Stimulated activated CD4-positive, alpha-beta T cell treated with anti-CD3 and anti-CD28 coated beads, Interleukin-12 subunit alpha, Interleukin-12 subunit beta, amount 100 ng/mL, for 48 hours (primary cell): ENCODE data around the gene GRIN1.

Source experiments
- DNase-seq, 3 donors: peaks; one replicate each; pipeline ENCODE4 v3.0.0-alpha.2; 2020; ENCODE audit warnings: low read depth in 2 of 3, low spot score in 1 of 3

Gene GRIN1

DNA sequence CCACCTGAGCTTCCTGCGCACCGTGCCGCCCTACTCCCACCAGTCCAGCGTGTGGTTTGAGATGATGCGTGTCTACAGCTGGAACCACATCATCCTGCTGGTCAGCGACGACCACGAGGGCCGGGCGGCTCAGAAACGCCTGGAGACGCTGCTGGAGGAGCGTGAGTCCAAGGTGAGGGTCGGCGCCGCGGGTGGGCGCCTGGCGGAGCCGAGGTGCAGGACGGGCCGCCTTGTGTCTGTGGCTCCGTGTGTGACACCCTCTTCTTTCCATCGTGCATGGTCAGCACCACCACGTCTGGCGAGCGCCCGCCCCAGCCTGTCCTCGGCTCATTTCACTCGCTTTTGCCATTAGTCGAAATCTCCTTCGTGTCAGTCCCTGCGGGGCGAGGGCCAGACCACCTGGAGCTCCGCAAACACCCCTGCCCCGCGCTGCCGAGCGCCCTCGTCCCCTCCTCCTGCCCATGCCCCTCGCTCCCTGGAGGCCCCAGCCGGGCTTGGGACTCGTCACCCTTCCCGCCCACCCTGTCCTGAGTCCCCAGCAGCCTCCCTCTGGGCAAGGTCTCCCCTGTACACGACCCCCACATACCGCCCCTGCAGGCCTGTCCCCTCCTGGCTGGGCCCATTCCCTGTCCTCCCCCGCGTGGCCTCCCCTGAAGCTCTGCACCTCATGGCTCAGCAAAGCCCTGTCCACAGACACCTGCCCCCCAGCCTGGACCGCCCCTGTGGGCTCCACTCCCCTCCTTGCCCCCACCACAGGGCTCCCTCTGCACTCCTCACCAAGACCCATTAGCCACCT is 7.0 kb downstream of the GRIN1 start:
- no peak for DNase-seq

DNA sequence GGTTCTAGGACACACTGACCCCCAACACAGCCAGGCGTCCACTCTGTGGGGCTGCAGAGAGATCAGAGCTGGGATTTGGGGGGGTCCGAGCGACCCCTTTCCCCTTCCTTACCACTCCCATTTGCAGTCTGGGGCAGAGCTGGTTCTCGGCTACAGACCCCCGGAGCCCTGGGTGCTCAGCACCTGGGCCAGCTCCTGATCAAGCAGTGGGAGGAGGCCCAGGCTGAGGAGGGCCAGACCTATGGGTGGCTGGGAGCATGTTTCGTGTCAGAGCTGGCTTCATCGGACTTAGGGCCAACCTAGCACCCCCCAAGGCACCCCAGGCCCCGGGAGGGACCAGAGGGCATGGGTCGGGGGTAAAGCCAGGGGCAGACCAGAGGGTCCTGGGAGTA is 7.6 kb downstream of the GRIN1 start:
- no peak for DNase-seq

DNA sequence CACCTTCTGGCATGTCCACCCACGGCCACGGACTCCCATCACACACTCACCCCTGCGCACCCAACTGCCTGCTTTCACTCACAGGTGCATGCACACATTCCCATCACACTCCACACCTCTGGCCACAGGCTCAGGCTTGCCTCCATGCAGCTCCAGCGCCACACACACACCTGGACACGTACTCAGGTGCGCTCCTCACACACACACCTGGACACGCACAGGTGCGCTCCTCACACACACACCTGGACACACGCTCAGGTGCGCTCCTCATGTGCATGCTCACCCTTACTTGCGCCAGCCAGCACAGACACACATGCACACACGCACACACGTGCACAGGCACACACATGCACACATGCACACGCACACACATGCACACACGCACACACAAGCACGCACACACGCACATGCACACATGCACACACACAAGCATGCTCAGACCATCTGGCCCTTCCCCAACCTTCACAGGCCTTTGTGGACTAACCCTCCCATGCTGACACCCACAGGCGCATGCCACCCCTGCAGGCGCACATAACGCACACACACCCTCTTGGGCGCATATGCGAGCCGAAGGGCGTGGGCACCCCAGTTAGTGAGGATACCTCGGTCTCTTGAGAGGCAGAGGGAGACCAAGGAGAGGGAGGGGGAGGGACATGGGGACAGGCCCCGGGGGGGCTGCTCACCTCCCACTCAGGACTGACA is 8.3 kb downstream of the GRIN1 start:
- no peak for DNase-seq

DNA sequence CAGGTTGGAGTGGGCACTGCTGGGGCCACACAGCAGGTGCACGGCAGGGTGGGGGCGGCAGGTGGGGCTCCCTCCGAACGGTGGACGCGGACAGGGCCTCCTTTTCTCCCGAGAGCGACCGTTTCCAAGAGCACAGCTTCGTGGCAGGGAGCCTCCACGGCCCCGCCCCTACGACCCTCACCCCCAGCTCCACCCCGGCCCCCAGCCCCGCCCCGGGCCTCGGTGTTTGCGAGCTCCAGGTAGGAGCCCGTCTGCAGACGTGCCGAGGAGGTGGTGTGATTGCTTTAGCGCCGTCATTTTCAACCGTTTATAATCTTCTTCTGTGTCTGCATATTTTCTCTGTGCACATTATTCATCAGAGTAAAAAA is 8.8 kb downstream of the GRIN1 start:
- no peak for DNase-seq

DNA sequence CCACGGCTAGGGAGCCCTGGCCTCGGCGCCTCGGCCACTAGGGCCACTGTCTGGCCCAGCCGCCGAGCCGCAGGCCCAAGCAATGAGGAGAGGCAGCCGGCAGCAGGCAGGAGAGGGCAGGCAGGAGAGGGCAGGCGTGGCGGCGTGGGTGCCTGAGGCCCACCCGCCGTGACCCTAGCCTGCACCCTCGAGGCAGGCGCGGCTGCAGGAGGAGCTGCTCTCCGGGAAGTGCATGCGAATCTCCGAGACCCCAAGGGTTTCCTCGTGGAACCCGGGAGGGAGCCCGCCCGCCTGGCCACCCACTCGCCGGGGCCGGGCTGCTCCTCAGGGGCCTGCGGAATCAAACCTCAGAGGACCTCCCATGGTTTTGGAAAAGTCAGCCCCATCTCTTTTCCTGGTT is 9.3 kb downstream of the GRIN1 start:
- DNase-seq, result no peak

DNA sequence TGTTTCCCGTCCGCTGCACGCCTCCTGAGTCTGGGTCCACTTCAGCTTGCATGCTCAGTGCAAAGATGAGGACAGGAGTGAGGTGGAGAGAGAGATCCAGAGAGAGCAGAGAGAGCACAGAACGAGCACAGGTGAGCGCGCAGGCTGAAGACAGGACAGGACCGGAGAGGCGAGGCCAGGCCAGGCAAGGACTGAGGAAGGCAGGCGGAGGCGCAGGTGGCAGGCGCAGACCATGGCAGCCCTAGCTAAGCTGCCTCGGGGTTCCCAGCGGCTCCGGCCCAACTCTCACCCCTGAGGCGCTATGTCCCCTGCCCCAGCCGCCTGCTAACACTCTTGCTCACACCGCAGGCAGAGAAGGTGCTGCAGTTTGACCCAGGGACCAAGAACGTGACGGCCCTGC is 9.7 kb downstream of the GRIN1 start:
- DNase-seq, result no peak

DNA sequence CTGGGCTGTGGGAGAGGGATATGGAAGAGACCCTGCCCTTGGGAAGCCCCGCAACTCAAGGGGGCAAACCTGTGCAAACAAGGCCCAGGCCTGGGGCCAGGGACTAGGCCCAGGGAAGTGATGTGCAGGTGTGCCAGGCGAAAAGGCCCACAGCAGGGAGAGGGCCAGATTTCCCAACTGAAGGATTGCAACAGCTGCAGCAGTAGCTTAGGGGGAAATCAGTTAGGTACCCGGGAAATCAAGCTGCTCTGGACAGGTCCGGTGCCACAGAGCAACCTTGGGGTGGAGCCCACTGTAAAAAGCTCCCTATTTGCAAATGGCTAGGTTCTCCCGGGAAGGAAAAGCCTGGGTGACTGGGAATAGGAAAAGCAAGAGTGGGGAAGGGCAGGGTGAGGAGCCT is 10.4 kb downstream of the GRIN1 start:
- DNase-seq, result no peak

DNA sequence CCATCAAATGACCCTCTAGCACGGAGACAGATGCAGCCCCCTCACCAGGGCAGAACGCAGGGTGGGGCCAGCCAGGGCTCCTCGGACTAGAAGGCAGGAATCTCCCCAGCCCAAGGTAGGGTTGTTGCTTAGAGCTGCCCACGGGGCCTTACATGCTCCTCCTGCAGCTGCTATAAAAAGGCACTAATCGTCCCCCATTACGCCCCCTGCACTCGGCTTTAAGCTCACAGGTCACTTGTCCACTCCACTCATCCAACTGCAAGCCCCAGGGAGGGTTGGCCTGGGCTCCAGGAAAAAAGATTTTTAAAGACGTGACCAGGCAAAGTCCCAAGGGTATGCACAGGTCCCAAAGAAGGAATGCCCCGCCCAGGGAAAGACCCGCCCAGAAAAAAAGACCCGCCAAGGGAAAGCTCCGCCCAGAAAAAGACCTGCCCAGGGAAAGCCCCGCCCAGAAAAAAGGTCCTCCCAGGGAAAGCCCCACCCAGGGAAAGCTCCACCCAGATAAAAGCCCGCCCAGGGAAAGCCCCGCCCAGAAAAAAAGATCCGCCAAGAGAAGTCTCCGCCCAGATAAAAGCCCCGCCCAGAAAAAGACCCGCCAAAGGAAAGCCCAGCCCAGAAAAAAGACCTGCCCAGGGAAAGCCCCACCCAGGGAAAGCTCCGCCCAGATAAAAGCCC is 11.1 kb downstream of the GRIN1 start:
- peak in 1 of 3 donors; percentile 48 for DNase-seq

DNA sequence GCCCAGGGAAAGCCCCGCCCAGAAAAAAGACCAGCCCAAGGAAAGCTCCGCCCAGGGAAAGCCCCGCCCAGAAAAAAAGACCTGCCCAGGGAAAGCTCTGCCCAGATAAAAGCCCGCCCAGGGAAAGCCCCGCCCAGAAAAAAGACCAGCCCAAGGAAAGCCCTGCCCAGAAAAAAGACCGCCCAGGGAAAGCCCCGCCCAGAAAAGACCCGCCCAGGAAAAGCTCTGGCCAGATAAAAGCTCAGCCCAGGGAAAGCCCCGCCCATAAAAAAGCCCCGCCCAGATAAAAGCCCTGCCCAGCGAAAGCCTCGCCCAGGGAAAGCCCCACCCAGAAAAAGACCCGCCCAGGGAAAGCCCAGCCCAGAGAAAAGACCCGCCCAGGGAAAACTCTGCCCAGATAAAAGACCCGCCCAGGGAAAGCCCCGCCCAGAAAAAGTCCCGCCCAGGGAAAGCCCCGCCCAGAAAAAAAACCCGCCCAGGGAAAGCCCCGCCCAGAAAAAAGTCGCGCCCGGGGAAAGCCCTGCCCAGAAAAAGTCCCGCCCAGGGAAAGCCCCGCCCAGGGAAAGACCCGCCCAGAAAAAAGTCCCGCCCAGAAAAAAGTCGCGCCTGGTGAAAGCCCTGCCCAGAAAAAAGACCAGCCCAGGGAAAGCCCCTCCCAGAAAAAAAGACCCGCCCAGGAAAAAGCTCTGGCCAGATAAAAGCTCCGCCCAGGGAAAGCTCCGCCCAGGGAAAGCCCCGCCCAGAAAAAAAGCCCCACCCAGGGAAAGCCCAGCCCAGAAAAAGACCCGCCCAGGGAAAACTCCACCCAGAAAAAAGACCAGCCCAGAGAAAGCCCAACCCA is 11.9 kb downstream of the GRIN1 start:
- peak; percentile 51 to 79 (median 76) for DNase-seq

DNA sequence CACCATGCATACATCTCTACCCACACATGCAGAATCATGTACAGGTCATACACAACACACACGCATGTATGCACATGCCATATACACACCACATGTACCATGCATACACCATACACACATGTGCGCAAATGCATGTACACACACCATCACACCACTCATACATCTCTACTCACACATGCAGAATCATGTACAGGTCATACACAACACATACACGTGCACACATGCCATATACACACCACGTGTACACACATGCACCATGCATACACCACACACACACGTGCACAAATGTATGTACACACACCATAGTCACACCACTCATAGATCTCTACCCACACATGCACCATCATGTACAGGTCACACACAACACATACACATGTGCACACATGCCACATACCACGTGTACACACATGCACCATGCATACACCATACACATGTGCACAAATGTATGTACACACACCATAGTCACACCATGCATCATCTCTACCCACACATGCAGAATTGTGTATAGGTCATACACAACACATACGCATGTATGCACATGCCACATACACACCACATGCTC is 14.0 kb downstream of the GRIN1 start:
- no peak for DNase-seq

DNA sequence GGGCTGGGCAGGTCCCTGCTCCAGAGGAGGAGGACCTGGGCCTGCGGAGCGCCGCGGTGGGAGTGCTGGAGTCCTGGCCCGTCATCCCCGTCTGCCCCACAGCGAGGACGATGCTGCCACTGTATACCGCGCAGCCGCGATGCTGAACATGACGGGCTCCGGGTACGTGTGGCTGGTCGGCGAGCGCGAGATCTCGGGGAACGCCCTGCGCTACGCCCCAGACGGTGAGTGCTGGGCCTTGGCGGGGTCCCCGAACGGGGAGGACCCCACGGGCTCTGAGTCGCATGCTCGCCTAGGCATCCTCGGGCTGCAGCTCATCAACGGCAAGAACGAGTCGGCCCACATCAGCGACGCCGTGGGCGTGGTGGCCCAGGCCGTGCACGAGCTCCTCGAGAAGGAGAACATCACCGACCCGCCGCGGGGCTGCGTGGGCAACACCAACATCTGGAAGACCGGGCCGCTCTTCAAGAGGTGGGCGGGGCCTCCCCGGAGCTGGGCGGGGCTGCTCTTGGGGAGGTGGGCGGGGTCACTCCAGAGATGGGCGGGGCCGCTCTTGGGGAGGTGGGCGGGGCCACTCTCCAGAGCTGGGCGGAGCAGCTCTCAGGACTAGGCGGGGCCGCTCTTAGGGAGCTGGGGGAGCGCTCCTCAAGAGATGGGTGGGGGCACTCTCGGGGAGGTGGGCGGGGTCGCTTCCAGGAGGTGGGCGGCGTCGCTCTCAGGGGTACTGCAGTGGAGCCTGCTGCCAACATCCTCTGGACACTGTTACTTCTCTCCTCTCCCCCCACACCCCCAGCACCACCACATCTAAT is 17.8 kb downstream of the GRIN1 start:
- peak; percentile 51 to 55 (median 53) for DNase-seq

DNA sequence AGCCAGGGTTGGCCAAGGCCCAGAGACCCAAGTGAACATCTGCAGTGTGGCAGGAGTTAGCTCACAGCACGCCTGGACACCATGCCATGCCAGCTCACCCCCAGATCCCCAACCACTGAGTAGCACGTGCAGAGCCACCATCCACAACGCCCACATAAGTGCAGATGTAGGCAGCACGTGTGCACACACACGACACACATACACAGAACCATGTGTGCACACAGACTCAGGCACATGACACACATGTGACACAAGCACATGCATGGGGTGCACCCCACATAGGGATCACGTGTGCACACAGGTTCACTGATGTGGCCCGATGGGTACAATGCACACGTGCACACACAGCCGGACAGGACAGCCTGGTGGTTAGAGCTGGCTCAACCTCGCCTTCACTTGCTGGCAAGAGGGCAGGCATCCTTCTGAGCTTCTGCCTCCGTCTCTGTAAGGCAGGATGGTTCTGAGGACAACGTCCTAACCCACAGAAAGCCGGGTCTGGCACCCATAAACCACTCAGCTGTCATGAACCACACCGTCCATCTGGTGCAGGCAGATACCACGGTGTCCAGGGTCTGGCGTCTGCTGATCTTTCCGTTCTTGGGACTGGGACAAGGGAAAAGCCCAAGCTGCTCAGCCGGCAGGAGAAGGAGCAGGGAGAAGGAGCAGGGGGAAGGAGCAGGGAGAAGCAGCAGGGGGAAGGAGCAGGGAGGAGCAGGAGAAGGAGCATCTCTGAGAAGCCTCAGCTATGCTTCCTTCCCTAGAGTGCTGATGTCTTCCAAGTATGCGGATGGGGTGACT is 18.9 kb downstream of the GRIN1 start:
- no peak for DNase-seq

DNA sequence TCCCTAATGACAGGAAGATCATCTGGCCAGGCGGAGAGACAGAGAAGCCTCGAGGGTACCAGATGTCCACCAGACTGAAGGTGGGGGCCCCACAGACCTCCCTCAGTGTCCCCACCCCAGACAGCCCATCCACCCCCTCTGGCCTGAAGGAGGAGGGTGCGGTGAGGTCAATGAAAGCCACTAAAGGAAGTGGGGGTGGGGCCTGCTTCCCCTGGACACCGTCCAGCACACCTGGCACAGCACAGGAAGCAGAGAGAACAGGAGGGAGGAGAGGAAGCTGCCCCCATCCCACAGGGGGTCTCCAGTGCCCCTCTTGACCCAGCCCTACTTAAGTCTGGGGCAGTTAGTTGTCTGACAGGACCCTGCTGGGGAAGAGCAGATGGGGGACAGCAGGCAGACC is 19.7 kb downstream of the GRIN1 start:
- DNase-seq, result no peak

DNA sequence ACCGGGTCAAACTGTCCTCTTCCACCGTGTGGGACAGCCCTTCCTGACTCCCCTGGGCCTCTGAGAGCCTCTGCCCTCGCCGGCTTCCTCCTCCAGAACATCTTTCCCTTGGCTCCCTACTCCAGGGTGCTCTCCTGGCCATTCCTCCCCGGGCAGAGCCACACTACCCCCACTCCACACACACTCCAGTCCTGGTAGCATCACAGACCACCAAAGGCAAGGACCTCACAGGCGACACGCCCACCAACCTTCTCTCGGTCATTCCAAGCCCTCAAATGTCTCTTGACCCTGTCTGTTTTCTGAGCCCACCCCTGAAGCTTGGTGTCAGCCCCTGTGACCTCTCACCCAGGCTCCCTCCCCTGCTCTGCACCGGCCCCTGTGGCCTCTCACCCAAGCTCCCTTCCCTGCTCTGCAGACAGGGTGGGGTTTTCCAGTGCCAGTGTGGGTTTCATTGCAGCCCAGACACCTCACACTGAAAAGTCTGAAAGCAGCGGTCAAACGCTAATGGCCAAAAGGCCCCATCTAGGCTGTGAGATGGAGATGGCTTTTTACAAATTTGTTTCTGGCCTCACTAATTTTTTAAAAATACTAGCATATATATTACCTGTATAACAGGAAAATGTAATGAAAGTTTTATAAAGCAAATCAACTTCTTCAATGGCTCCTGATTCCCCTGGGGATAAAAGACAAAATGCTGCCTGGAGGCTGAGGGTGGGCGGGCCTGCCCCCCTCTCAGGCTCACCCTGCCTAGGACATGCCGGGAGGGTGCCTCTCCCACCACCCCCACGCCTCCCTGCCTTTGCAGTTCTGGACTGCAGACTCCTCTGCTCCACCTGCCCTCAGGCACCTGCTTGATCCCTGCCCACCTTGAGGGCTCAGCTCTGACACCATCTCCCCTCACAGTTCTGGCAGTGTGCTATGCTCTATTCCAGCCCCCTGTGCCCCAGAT is 20.4 kb downstream of the GRIN1 start:
- DNase-seq, result no peak

DNA sequence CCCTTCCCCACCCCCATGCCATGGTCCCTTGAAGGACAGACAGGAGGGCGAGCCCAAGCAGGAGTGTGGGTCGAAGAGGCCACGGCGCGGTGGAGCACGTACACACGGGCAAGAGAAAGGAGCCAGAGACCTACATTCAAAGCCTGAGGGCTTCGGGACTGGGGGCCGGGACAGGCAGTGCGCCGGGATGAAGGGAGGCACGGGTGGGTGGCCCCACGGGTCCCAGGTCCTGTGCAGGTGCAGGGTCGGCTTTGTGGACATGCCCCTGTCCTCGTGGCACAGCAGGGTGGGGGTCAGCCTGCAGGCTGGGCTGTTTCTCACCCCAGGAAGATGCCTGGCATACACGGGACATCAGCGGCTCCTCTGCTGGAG is 21.1 kb downstream of the GRIN1 start:
- no peak for DNase-seq

DNA sequence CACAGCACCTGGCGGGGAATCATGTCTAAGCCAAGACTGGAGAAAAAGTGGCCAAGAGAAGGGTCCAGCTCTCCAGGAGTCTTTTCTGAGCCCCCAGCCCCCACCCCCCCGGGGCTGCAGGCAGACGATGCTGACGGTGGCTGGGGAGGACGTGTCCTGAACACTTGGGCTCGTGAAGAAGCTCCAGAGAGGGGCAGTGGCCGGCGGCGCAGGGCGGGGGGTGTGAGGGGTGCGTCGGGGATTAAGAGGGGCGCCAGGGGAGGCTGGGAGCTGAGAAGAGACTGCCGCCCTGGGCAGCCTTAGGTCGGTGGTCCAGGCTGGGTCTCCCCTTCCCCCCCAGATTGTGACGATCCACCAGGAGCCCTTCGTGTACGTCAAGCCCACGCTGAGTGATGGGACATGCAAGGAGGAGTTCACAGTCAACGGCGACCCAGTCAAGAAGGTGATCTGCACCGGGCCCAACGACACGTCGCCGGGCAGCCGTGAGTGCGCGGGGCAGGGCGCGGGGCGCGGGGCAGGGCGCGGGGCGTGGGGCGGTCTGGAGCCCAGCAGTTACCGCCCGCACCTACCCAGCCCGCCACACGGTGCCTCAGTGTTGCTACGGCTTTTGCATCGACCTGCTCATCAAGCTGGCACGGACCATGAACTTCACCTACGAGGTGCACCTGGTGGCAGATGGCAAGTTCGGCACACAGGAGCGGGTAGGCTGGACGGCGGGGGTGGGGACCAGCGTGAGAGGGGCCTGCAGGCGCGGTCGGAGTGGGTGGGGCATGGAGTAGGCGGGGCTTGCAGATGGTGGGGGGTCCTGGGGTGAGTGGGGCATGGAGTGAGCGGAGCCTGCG is 22.0 kb downstream of the GRIN1 start:
- no peak for DNase-seq
